ENCODE data around the gene PACSIN2.

DNA sequence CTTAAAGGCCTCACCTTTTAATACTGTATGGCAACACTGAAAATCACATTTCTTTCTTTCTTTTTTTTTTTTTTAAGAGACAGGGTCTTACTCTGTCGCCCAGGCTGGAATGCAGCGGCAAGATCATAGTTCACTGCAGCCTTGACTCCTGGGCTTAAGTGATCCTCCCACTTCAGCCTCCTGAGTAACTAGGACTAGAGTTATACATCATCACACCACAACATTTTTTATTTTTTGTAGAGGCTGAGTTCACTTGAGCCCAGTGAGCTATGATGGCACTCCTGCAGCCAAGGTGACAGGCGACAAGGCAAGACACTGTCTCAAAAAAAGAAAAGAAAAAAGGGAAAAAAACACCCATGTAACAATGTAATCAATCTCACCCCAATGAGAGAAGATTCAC is 167.8 kb downstream of the PACSIN2 start:
- TF ChIP-seq, protein P1, sequence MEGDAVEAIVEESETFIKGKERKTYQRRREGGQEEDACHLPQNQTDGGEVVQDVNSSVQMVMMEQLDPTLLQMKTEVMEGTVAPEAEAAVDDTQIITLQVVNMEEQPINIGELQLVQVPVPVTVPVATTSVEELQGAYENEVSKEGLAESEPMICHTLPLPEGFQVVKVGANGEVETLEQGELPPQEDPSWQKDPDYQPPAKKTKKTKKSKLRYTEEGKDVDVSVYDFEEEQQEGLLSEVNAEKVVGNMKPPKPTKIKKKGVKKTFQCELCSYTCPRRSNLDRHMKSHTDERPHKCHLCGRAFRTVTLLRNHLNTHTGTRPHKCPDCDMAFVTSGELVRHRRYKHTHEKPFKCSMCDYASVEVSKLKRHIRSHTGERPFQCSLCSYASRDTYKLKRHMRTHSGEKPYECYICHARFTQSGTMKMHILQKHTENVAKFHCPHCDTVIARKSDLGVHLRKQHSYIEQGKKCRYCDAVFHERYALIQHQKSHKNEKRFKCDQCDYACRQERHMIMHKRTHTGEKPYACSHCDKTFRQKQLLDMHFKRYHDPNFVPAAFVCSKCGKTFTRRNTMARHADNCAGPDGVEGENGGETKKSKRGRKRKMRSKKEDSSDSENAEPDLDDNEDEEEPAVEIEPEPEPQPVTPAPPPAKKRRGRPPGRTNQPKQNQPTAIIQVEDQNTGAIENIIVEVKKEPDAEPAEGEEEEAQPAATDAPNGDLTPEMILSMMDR (IDR thresholded peaks at IDR 0.05) = no peak
- no peak for TF ChIP-seq ZFX (IDR thresholded peaks at IDR 0.05; ENCODE audit: borderline replicate concordance)
